Measurements from ENCODE around the gene ORC5.

Gene ORC5

GRCh38 chr7:104124893-104125477, 82.8 kb downstream of the ORC5 start:
- DNase-seq (ENCODE audit: low read depth) = no peak
- no peak overlapping the region for H3K4me3 ChIP-seq (ENCODE audit: low read depth, low read length)
- no peak for TF ChIP-seq MYC (IDR thresholded peaks at IDR 0.05; ENCODE audit: low read depth, low read length)
- no peak for TF ChIP-seq POLR2A (IDR thresholded peaks at IDR 0.05; ENCODE audit: extremely low read depth, insufficient read length)
- no peak for TF ChIP-seq MAX (IDR thresholded peaks at IDR 0.05; ENCODE audit: low read depth, low read length)
- no peak for TF ChIP-seq CTCF (IDR thresholded peaks at IDR 0.05; ENCODE audit: low read depth, low read length)

- no peak for DNase-seq (ENCODE audit: low read depth)
- TF ChIP-seq MAX (IDR thresholded peaks at IDR 0.05; ENCODE audit: low read depth, low read length) = no peak
- TF ChIP-seq POLR2A (IDR thresholded peaks at IDR 0.05; ENCODE audit: extremely low read depth, insufficient read length) = no peak
- no peak for TF ChIP-seq MYC (IDR thresholded peaks at IDR 0.05; ENCODE audit: low read depth, low read length)
- TF ChIP-seq CTCF (IDR thresholded peaks at IDR 0.05; ENCODE audit: low read depth, low read length) = no peak
- H3K4me3 ChIP-seq (ENCODE audit: low read depth, low read length) = no peak overlapping the region
These were observed 83.3 kb downstream of the ORC5 start for GRCh38 chr7:104124469-104124868.

- H3K4me3 ChIP-seq (ENCODE audit: low read depth, low read length) = no peak overlapping the region
- TF ChIP-seq CTCF (IDR thresholded peaks at IDR 0.05; ENCODE audit: low read depth, low read length) (no peak), POLR2A (IDR thresholded peaks at IDR 0.05; ENCODE audit: extremely low read depth, insufficient read length) (no peak), MAX (IDR thresholded peaks at IDR 0.05; ENCODE audit: low read depth, low read length) (no peak), MYC (IDR thresholded peaks at IDR 0.05; ENCODE audit: low read depth, low read length) (no peak)
- DNase-seq (ENCODE audit: low read depth) = no peak
These were observed 84.0 kb downstream of the ORC5 start for GRCh38 chr7:104123786-104124185.

- no peak for DNase-seq (ENCODE audit: low read depth)
- TF ChIP-seq MYC (IDR thresholded peaks at IDR 0.05; ENCODE audit: low read depth, low read length) (no peak), MAX (IDR thresholded peaks at IDR 0.05; ENCODE audit: low read depth, low read length) (no peak), POLR2A (IDR thresholded peaks at IDR 0.05; ENCODE audit: extremely low read depth, insufficient read length) (no peak), CTCF (IDR thresholded peaks at IDR 0.05; ENCODE audit: low read depth, low read length) (no peak)
- no peak overlapping the region for H3K4me3 ChIP-seq (ENCODE audit: low read depth, low read length)
These were observed 94.0 kb downstream of the ORC5 start for GRCh38 chr7:104113788-104114187.

GRCh38 chr7:104112623-104113022, 95.2 kb downstream of the ORC5 start:
- H3K4me3 ChIP-seq (ENCODE audit: low read depth, low read length) = no peak overlapping the region
- no peak for DNase-seq (ENCODE audit: low read depth)
- TF ChIP-seq POLR2A (IDR thresholded peaks at IDR 0.05; ENCODE audit: extremely low read depth, insufficient read length) (no peak), CTCF (IDR thresholded peaks at IDR 0.05; ENCODE audit: low read depth, low read length) (no peak), MAX (IDR thresholded peaks at IDR 0.05; ENCODE audit: low read depth, low read length) (no peak), MYC (IDR thresholded peaks at IDR 0.05; ENCODE audit: low read depth, low read length) (no peak)
